Endothelial cell of umbilical vein (primary cell): Measurements from ENCODE around the gene SRRM3.
"Not testable (repeated sequence)": the region's sequence is repeated elsewhere in the genome, so short reads cannot be mapped to it uniquely, and the experiment has no call there.

Source experiments
- EZH2 ChIP-seq: IDR thresholded peaks from 2 replicates; pipeline ENCODE4 v1.6.1; 2012; ENCODE audit warnings: borderline replicate concordance, low read depth, mild to moderate bottlenecking, moderate library complexity, low read length, inconsistent platforms; ENCODE audit not compliant: severe bottlenecking
- FOS ChIP-seq: IDR thresholded peaks from 2 replicates; pipeline ENCODE4 v1.6.1; 2011; ENCODE audit warnings: mild to moderate bottlenecking, low read length, moderate library complexity, borderline replicate concordance; ENCODE audit not compliant: insufficient read depth
- JUN ChIP-seq: IDR thresholded peaks from 2 replicates; pipeline ENCODE4 v1.6.1; 2011; ENCODE audit warnings: borderline replicate concordance, low read depth; ENCODE audit not compliant: insufficient read length, insufficient read depth
- MYC ChIP-seq: IDR thresholded peaks from one replicate; pipeline ENCODE4 v1.6.1; 2011; ENCODE audit warnings: mild to moderate bottlenecking, low read depth, low read length
- POLR2A ChIP-seq: IDR thresholded peaks from 2 replicates; pipeline ENCODE4 v1.6.1; 2012; ENCODE audit warnings: low read depth, mild to moderate bottlenecking, control low read depth, low read length
- POLR2AphosphoS5 ChIP-seq: IDR thresholded peaks from 2 replicates; pipeline ENCODE4 v1.6.1; 2012; ENCODE audit warnings: low read depth, mild to moderate bottlenecking, control low read depth, low read length, moderate library complexity; ENCODE audit not compliant: insufficient read depth
- TF ChIP-seq, protein P1 (sequence below), 2 donors: IDR thresholded peaks; 1 replicate in 1 of 2; 2 replicates in 1 of 2; pipeline ENCODE4 v1.5.1; 2011; ENCODE audit warnings: low read length in 2 of 2, mild to moderate bottlenecking in 2 of 2, moderate library complexity in 2 of 2, control low read depth in 1 of 2, inconsistent platforms in 1 of 2, low read depth in 1 of 2; ENCODE audit not compliant: insufficient read depth in 1 of 2; ENCODE audit errors: extremely low read depth in 1 of 2
- TF ChIP-seq, protein P2 (sequence below): IDR thresholded peaks from 2 replicates; pipeline ENCODE4 v1.6.1; 2011; ENCODE audit not compliant: insufficient read depth, insufficient read length

GRCh38 chr7:76335417-76335816 lies 133.7 kb downstream of the SRRM3 start:
- TF ChIP-seq EZH2, POLR2A, FOS, JUN, MYC, POLR2AphosphoS5: not testable (repeated sequence)
- TF ChIP-seq, protein P1, sequence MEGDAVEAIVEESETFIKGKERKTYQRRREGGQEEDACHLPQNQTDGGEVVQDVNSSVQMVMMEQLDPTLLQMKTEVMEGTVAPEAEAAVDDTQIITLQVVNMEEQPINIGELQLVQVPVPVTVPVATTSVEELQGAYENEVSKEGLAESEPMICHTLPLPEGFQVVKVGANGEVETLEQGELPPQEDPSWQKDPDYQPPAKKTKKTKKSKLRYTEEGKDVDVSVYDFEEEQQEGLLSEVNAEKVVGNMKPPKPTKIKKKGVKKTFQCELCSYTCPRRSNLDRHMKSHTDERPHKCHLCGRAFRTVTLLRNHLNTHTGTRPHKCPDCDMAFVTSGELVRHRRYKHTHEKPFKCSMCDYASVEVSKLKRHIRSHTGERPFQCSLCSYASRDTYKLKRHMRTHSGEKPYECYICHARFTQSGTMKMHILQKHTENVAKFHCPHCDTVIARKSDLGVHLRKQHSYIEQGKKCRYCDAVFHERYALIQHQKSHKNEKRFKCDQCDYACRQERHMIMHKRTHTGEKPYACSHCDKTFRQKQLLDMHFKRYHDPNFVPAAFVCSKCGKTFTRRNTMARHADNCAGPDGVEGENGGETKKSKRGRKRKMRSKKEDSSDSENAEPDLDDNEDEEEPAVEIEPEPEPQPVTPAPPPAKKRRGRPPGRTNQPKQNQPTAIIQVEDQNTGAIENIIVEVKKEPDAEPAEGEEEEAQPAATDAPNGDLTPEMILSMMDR (IDR thresholded peaks at IDR 0.05; ENCODE audit: extremely low read depth in 1 of 2, insufficient read depth in 1 of 2, low read depth in 1 of 2, low read length in 2 of 2): not testable (repeated sequence)
- TF ChIP-seq, protein P2, sequence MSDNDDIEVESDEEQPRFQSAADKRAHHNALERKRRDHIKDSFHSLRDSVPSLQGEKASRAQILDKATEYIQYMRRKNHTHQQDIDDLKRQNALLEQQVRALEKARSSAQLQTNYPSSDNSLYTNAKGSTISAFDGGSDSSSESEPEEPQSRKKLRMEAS: not testable (repeated sequence)
